Small intestine (tissue), 7 donors: ENCODE data around the gene DDIT4. TPM values are rescaled to one million over a fixed set of nuclear protein-coding genes. Genes with fewer than 3 reads are reported as not detected.

ENCODE experiments used
- DNase-seq, 2 donors: peaks; one replicate each; pipeline versions ENCODE4 v3.0.0 to v3.0.0-alpha.2; 2013
- FAIRE-seq: peaks from 2 replicates; lab custom pipeline; 2012; peaks lifted over from hg19 to GRCh38; lab: Jason Lieb, UNC
- H3K27ac ChIP-seq, 3 donors: one replicate each; pipeline ENCODE4 v1.5.1; 2013; ENCODE audit warnings: low read length in 2 of 3, mild to moderate bottlenecking in 2 of 3, control low read depth in 1 of 3, inconsistent platforms in 1 of 3, low read depth in 1 of 3, moderate library complexity in 1 of 3
- H3K27me3 ChIP-seq, 3 donors: one replicate each; pipeline ENCODE4 v1.6.1; 2013; ENCODE audit warnings: low read length in 3 of 3, inconsistent platforms in 1 of 3; ENCODE audit not compliant: control insufficient read depth in 3 of 3, insufficient read depth in 3 of 3
- H3K36me3 ChIP-seq, 3 donors: one replicate each; pipeline ENCODE4 v1.6.1; 2013; ENCODE audit warnings: low read length in 3 of 3, inconsistent platforms in 1 of 3, low read depth in 1 of 3, mild to moderate bottlenecking in 1 of 3, moderate library complexity in 1 of 3; ENCODE audit not compliant: control insufficient read depth in 3 of 3, insufficient read depth in 2 of 3
- H3K4me1 ChIP-seq, 3 donors: one replicate each; pipeline ENCODE4 v1.6.1; 2013; ENCODE audit warnings: low read length in 2 of 3, inconsistent platforms in 1 of 3, low read depth in 1 of 3, mild to moderate bottlenecking in 1 of 3, moderate library complexity in 1 of 3; ENCODE audit not compliant: control insufficient read depth in 3 of 3, insufficient read depth in 2 of 3
- H3K4me3 ChIP-seq, 3 donors: one replicate each; pipeline ENCODE4 v1.5.1; 2013; ENCODE audit warnings: low read length in 3 of 3, control low read depth in 1 of 3, inconsistent platforms in 1 of 3, low read depth in 1 of 3, mild to moderate bottlenecking in 1 of 3, moderate library complexity in 1 of 3
- H3K9me3 ChIP-seq, 2 donors: one replicate each; pipeline ENCODE4 v1.6.1; 2013; ENCODE audit warnings: low read depth in 1 of 2, low read length in 1 of 2; ENCODE audit not compliant: control insufficient read depth in 2 of 2, insufficient read depth in 1 of 2
- WGBS, 3 donors: extraction: QIAGEN DNeasy Blood & Tissue Kit; methylation state at CpG; one replicate each; pipeline ENCODE4 v1.1.7; 2013; 5-methylcytosine and 5-hydroxymethylcytosine counted together
- polyA plus RNA-seq, 4 donors: library from polyadenylated mRNA; stranded (reverse) in 3 of 4; unstranded in 1 of 4; fragments of 200-250 nt in 3 of 4; fragments of 120-200 nt in 1 of 4; gene quantifications; one replicate each; pipeline versions ENCODE4 v1.2.1 to v1.2.3, GENCODE V29; 2013
- donor health status: healthy with polysubstance abuse.
- donor health status: control.
- donor health status: control.
- donor health status: Bipolar disorder and iron deficiency.
- donor health status: healthy.

Gene DDIT4
- polyA plus RNA-seq, 4 donors: 34.4 to 330 (median 41.6) TPM

DNA sequence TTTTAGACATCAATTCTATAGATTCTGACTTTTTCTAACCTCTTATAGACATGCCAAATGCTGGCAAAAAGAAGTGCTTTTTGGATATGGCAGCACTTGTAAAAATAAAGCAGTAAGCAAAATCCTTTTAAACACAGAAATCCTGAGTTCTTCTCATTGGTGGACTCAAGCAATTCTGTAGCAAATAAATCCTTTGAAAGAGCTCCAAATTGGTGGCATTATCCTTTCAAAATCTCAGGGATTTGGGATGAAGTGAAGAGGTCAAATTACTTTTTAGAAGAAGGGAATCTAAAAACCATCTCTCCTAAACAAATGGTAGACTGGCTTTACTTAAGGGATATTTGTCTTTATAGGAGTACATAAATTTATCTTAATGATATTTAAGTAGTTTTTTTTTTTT is 40.1 kb upstream of the DDIT4 start:
- H3K36me3 ChIP-seq: peaks cover 5 to 46% (median 12%) of the 10 kb centered on the region in 3 donors

DNA sequence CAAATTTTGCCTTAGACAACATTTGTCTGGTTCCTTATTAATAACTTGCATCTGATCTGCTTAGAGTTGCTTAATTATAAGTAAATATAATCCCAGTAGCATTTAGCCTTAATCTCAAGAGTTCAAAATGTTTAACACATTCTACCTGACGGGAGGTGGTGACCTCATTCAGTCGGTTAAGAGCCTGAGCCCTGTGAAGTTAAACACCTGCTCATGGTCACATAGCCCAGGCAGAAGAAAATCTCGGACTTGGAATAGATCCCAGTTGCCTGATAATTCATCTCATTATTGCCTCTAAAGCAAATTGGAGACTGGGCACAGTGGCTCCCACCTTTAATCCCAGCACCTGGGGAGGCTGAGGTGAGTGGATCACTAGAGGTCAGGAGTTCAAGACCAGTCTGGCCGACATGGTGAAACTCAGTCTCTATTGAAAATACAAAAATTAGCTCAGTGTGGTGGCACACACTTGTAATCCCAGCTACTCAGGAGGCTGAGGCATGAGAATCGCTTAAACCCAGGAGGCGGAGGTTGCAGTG is 39.1 kb upstream of the DDIT4 start:
- Histone ChIP-seq H3K9me3 (no peaks in the 10 kb centered on the region), H3K27me3 (no peaks in the 10 kb centered on the region), H3K36me3 (peaks cover 5 to 47% (median 12%) of the 10 kb centered on the region in 3 donors), H3K27ac (no peak overlapping the region), H3K4me3 (no peak overlapping the region), H3K4me1 (no peaks in the 10 kb centered on the region)
- FAIRE-seq: no peak
- 44 to 73% (median 60%) methylated on average over 6 of the region's 6 CpGs for WGBS, 3 donors
- peak in 1 of 2 donors; percentile 58 for DNase-seq

More for the DNA sequence above, 40.1 kb upstream of the DDIT4 start:
- no peak overlapping the region for H3K4me3 ChIP-seq
- DNase-seq (no peak), FAIRE-seq (no peak)
- H3K9me3 ChIP-seq: no peaks in the 10 kb centered on the region
- H3K4me1 ChIP-seq: no peaks in the 10 kb centered on the region
- no peaks in the 10 kb centered on the region for H3K27me3 ChIP-seq
- H3K27ac ChIP-seq: no peak overlapping the region

DNA sequence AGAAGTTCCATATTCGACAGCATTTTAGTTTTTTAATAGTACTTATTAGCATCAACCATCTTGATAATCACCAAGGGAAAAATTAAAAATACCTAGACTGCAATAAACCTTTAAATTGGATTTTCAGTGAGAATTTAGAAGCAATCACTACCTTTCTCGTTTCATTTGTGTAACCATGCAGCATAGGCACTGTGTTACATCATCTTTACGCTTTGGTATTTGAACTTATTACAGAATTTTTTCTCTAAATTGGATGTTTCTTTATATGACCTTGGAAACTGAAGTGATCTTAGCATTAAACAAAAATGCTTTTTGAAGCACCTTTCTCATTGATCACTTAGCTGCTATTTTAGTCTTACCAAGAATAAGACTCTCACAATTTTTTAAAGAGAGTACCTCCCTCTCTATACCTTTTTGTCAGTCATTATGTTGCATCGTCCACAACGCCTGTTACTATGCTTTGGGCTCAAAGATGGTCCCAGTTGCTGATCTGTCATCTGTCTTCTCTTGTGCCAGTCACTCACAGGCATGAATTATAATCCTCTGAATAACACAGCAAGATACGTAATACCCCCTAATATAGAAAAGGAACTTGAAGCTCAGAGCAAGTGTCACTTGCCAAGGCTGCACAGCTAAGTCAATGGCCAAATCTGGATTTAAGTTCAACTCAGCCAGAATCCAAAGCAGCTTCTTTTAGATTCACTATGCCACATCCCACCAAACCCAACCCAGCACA is 38.0 kb upstream of the DDIT4 start:
- H3K27ac ChIP-seq: no peak overlapping the region
- 90 to 91% (median 91%) methylated on average over 6 of the region's 6 CpGs for WGBS, 3 donors

DNA sequence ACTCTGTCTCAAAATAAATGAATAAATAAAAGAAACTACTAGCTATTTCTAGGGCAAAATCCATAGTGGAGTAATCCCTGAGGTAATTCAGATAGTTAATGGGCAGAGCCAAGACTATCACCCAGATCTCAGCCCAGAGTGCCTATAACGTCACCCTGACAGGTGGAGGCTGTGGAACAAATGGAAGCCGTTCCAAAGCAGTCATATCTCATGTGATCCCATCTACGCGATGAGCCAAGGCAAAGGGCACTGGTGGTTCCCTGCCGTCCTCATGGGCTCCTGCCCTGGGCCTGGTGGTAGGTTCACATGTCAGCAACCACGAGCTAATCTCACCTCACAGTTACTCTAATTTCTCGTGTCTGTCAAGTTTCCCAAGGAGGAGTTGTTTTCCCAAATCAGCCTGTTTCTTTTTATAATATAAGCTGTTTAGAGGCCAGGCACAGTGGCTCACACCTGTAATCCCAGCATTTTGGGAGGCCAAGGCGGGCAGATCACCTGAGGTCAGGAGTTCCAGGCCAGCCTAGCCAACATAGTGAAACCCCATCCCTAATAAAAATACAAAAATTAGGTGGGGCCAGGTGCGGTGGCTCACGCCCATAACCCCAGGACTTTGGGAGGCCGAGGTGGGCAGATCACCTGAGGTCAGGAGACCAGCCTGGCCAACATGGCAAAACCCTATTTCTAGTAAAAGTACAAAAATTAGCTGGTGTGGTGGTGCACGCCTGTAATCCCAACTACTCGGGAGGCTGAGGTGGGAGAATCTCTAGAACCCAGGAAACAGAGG is 35.1 kb upstream of the DDIT4 start:
- Histone ChIP-seq H3K4me1 (peaks cover 0 to 2% (median 1%) of the 10 kb centered on the region in 3 donors), H3K9me3 (no peaks in the 10 kb centered on the region), H3K36me3 (peaks cover 3 to 31% (median 6%) of the 10 kb centered on the region in 3 donors), H3K27me3 (no peaks in the 10 kb centered on the region), H3K27ac (no peak overlapping the region), H3K4me3 (no peak overlapping the region)
- DNase-seq (peak in 1 of 2 donors; percentile 64), FAIRE-seq (no peak)
- WGBS, 3 donors: 60 to 82% (median 68%) methylated on average over 13 of the region's 13 CpGs

More for the DNA sequence above, 38.0 kb upstream of the DDIT4 start:
- Histone ChIP-seq H3K36me3 (peaks cover 3 to 43% (median 12%) of the 10 kb centered on the region in 3 donors), H3K9me3 (no peaks in the 10 kb centered on the region), H3K4me3 (no peak overlapping the region), H3K4me1 (no peaks in the 10 kb centered on the region), H3K27me3 (no peaks in the 10 kb centered on the region)
- no peak for DNase-seq
- FAIRE-seq: no peak

DNA sequence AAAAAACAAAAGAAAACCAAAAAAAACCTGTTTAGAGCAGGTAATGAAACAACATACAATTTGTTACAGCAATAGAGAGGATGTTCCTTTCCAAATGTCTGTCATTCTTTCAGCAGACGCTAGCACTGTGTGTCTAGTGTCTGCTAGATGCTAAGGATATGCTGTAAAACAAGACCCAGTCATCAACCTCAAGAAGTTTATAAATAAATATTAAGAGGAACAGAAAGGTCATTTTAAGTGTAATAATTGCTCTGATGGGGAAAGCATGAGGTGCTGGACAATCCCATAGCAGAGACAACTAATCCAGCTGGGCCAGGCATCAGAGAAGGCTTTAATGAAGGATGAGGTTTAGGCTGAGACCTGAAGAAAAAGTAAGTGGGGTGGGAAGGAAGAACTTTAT is 34.3 kb upstream of the DDIT4 start:
- Histone ChIP-seq H3K4me3 (no peak overlapping the region), H3K4me1 (peaks cover 4 to 9% (median 5%) of the 10 kb centered on the region in 3 donors), H3K9me3 (no peaks in the 10 kb centered on the region), H3K27me3 (no peaks in the 10 kb centered on the region), H3K27ac (no peak overlapping the region), H3K36me3 (peaks cover 3 to 24% (median 6%) of the 10 kb centered on the region in 3 donors)
- WGBS, 3 donors: 27 to 83% (median 75%) methylated on average over 1 of the region's 1 CpG
- FAIRE-seq (no peak), DNase-seq (no peak)

DNA sequence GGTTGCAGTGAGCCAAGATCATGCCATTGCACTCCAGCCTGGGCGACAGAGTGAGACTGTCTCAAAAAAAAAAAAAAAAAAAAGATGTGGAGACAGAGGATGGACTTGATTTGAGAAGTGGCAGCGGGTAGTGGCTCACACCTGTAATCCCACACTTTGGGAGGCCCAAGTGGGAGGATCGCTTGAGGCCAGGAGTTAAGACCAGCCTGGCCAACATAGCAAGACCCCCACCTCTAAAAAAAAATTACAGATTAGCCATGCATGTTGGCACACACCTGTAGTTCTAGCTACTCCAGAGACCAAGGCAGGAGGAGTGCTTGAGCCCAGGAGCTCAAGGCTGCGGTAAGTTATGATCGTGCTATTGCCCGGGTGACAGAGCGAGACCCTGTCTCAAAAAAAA is 33.4 kb upstream of the DDIT4 start:
- 89 to 98% (median 96%) methylated on average over 6 to 7 of the region's 7 CpGs for WGBS, 3 donors
- Histone ChIP-seq H3K4me3 (no peak overlapping the region), H3K4me1 (peaks cover 7 to 17% (median 15%) of the 10 kb centered on the region in 3 donors), H3K27me3 (no peaks in the 10 kb centered on the region), H3K27ac (no peak overlapping the region), H3K9me3 (no peaks in the 10 kb centered on the region), H3K36me3 (peaks cover 3 to 16% (median 4%) of the 10 kb centered on the region in 3 donors)
- DNase-seq (no peak), FAIRE-seq (no peak)

DNA sequence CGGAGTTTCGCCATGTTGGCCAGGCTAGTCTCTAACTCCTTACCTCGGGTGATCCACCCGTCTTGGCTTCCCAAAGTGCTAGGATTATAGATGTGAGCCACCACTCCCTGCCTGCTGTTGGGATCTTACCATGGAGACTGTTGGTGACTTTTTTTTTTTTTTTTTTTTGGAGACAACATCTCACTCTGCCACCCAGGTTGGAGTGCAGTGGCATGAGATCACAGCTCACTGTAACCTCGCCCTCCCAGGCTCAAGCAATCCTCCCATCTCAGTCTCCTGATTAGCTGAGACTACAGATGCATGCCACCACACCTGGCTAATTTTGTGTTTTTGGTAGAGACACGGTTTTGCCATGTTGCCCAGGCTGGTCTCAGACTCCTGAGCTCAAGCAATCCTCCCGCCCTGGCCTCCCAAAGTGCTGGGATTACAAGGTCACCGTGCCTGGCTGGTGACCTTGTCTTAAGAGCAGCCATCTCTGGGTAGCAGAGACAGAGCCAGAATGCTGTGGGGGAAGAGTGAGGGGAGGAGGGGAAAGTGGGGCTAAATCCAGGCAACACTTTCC is 32.0 kb upstream of the DDIT4 start:
- H3K27ac ChIP-seq: peak overlapping the region in 1 of 3 donors; percentile 32
- H3K27me3 ChIP-seq: no peaks in the 10 kb centered on the region
- WGBS, 3 donors: 83 to 84% (median 84%) methylated on average over 8 of the region's 8 CpGs
- H3K36me3 ChIP-seq: peaks cover 0 to 10% (median 0%) of the 10 kb centered on the region in 3 donors
- no peaks in the 10 kb centered on the region for H3K9me3 ChIP-seq
- FAIRE-seq (no peak), DNase-seq (no peak)
- H3K4me3 ChIP-seq: no peak overlapping the region
- peaks cover 10 to 22% (median 21%) of the 10 kb centered on the region in 3 donors for H3K4me1 ChIP-seq

DNA sequence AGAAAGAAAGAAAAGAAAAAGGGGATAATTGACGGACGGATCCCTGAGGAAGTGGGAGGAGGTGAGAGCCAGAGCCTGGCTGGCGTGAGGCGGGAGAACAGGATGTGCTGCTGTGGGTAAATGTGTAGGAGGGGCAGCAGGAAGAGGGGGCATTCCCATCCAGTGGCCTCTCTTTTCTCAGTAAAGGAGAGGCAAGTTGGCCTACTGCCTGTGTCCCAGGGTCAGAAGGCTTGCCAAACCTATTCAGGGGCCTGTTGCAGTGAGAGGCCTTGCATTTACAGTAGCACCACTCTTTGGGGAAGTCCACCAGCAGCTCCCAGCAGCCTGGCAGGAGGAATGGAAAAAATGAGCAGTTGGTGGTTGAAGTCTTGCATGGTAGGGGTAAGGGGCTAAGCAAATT is 31.0 kb upstream of the DDIT4 start:
- FAIRE-seq: no peak
- Histone ChIP-seq H3K27me3 (no peaks in the 10 kb centered on the region), H3K9me3 (no peaks in the 10 kb centered on the region), H3K27ac (peak overlapping the region in 1 of 3 donors; percentile 77), H3K4me3 (no peak overlapping the region), H3K36me3 (peaks cover 0 to 7% (median 0%) of the 10 kb centered on the region in 3 donors), H3K4me1 (peaks cover 12 to 26% (median 22%) of the 10 kb centered on the region in 3 donors)
- WGBS, 3 donors: 59 to 95% (median 75%) methylated on average over 4 of the region's 4 CpGs
- DNase-seq: no peak
